ENCODE data around the gene CSKMT.

DNA sequence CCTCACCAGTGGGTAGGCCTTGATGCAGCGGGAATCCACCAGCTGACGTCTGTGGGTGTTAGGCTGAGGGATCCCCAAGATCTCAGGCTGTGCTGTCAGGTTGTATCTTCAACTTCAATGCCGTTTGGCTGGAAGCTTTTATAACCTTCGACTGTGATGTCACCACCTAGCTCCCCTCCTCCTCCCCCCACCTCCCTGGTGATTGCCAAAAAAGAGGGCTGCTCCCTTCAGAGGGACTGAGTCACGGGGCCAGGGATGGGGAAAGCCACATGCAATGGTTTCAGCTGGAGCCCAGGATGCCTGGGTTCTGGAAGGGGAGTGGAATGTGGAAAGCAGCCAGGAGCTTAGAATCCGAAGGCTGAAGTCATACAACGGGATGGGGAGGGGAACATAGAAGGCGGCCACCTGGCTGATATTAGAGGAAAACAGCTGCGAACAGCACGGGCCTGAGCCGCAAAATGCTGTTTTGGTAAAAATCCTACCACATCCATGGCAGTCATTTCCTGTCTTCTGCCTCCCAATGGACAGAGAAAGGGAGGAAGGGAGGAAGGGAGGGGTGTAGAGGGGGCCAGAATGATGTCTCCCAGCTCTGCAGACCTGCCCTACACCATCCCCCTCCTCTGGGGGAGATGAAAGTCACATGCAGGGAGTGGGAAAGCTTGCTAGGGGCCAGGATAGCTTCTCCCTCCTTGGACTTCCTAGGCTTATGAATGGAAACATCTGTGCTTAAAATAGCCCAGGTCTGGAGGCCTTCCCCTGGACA lies 24.5 kb downstream of the CSKMT start, which contains the start of gene LRRN4CL:
- TF ChIP-seq, protein P1, sequence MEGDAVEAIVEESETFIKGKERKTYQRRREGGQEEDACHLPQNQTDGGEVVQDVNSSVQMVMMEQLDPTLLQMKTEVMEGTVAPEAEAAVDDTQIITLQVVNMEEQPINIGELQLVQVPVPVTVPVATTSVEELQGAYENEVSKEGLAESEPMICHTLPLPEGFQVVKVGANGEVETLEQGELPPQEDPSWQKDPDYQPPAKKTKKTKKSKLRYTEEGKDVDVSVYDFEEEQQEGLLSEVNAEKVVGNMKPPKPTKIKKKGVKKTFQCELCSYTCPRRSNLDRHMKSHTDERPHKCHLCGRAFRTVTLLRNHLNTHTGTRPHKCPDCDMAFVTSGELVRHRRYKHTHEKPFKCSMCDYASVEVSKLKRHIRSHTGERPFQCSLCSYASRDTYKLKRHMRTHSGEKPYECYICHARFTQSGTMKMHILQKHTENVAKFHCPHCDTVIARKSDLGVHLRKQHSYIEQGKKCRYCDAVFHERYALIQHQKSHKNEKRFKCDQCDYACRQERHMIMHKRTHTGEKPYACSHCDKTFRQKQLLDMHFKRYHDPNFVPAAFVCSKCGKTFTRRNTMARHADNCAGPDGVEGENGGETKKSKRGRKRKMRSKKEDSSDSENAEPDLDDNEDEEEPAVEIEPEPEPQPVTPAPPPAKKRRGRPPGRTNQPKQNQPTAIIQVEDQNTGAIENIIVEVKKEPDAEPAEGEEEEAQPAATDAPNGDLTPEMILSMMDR (IDR thresholded peaks at IDR 0.05) = no peak
- peak in 1 of 2 donors; percentile 38 for TF ChIP-seq POLR2A (IDR thresholded peaks at IDR 0.05)
